GM21619 (cell line): ENCODE results near the gene CCDC51.
A peak's percentile ranks its signal among the peaks of the same experiment; 100 is the strongest.
"Not testable (repeated sequence)": the region's sequence is repeated elsewhere in the genome, so short reads cannot be mapped to it uniquely, and the experiment has no call there.

Experiments used
- ATAC-seq: cut with Tn5 transposase; IDR thresholded peaks from one replicate; pipeline ENCODE4 v1.9.1; 2021; ENCODE audit not compliant: unreplicated experiment

The CCDC51 gene

DNA sequence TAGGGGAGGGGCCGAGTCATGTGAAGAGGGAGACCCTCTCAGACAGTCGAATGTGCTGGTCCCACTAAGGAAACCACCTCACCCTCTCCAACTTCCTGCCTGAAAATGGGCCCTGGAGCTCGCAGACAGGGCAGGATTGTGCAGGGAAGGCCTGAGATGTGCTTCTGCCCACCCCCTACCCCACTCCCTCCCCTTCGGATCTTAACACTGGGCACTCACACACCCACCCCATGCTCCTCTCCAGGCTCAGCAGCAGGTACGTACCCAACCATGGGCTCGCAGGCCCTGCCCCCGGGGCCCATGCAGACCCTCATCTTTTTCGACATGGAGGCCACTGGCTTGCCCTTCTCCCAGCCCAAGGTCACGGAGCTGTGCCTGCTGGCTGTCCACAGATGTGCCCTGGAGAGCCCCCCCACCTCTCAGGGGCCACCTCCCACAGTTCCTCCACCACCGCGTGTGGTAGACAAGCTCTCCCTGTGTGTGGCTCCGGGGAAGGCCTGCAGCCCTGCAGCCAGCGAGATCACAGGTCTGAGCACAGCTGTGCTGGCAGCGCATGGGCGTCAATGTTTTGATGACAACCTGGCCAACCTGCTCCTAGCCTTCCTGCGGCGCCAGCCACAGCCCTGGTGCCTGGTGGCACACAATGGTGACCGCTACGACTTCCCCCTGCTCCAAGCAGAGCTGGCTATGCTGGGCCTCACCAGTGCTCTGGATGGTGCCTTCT lies 26.6 kb upstream of the CCDC51 start:
- peak; percentile 7 for ATAC-seq

DNA sequence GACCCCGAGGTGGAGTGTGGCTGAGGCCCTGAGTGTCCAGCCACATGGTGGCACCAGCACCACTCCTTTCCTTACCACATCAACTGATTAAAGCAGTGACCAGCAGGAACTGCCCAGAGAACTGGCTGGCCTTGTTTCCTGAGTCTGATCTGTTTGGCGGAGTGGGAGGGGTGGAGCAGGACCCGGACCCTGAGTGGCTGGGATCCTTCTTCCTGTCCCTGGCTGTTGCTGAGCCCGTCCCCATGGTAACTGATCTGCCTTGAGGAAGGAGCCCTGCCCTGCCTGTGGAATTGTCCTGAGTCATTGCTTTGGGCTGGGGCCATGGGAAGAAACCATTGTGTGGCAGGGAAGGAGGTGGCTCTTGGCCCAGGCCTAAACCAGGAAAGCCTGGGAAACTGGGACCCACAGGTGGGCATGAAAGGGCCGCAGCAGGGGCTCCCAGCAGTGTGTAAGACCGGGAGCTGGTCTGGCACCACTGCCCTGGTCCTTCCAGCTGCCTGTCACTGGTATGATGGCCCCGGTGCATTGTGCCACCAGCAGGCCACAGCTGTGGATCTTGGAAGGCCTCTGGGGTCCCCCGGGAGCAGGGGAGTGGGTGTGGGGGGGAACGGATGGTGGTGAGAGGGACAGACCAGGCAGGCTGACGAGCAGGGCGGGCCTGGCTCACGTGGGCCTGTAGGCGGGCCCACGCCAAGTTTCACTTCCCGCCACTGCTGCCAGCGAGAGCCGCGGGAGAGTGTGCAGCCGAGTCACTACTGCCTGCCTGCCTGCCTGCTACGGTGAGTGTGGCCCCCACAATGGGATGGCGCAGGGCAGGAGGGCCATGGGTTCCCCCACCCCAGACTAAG lies 25.8 kb upstream of the CCDC51 start:
- peak; percentile 75 for ATAC-seq

DNA sequence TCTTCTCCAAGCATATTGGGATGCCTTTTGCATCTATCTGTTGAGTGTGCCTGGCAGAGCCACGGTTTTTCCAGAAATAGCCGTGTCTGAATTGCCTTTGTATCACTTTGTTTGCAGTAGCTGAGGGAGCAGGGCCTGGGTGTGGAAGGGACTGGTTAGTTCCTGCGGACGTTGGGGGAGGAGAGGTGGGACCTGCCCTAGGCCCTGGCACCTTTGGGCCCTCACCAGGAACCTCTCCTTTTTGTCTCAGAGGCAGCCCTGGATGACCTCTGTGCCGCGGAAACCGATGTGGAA lies 25.3 kb upstream of the CCDC51 start:
- ATAC-seq, result no peak

DNA sequence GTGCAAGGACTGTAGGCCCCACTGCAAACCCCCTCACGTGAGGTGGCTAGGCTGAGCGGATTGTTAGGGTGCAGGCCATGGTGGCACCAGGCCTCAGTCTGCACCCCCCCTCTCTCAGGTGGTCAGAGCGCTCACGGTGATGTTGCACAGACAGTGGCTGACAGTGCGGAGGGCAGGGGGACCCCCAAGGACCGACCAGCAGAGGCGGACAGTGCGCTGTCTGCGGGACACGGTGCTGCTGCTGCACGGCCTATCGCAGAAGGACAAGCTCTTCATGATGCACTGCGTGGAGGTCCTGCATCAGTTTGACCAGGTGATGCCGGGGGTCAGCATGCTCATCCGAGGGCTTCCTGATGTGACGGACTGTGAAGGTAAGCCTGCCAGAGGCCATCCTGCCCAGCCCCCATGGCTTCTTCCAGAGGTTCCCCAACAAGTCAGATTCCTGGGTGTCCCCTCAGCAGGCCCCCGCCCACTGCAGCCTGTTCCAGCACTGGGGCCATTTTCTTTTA lies 24.8 kb upstream of the CCDC51 start:
- ATAC-seq, result no peak

DNA sequence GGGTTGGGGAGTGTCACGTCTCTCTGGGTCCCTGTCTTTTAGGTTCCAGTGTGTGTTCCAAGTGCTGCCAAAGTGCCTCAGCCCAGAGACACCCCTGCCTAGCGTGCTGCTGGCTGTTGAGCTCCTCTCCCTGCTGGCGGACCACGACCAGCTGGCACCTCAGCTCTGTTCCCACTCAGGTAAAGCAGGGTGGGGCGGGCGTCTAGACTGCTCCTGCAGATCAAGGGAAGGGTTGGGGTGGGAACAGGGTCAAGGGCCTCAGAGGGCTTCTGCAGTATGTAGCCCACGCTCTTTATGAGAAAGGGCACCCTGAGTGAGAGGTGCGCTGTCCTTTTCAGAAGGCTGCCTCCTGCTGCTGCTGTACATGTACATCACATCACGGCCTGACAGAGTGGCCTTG lies 23.8 kb upstream of the CCDC51 start:
- ATAC-seq, result no peak

DNA sequence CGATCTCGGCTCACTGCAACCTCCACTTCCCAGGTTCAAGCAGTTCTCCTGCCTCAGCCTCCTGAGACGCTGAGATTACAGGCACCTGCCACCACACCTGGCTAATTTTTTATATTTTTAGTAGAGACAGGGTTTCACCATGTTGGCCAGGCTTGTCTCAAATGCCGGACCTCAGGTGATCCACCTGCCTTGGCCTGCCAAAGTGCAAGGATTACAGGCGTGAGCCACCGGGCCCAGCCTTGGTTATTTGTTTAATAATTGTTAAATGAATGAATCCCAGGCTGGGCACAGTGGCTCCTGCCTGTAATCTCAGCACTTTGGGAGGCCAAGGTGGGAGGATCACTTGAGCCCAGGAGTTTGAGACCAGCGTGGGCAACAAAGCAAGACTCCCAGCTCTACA lies 21.8 kb upstream of the CCDC51 start:
- ATAC-seq, result not testable (repeated sequence)

DNA sequence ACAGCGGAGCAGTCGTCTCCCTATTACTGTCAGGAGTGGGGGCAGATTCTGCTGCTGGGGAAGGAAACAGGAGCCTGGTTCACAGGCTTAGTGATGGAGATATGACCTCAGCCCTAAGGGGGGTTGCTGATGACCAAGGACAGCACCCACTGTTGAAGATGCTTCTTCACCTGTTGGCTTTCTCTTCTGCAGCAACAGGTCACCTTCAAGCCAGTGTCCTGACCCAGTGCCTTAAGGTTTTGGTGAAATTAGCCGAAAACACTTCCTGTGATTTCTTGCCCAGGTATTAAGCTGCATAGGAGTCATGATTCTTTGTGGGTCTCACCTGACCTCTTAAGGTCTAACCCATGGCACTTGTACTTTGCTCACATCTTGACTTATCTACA lies 20.6 kb upstream of the CCDC51 start:
- no peak for ATAC-seq

DNA sequence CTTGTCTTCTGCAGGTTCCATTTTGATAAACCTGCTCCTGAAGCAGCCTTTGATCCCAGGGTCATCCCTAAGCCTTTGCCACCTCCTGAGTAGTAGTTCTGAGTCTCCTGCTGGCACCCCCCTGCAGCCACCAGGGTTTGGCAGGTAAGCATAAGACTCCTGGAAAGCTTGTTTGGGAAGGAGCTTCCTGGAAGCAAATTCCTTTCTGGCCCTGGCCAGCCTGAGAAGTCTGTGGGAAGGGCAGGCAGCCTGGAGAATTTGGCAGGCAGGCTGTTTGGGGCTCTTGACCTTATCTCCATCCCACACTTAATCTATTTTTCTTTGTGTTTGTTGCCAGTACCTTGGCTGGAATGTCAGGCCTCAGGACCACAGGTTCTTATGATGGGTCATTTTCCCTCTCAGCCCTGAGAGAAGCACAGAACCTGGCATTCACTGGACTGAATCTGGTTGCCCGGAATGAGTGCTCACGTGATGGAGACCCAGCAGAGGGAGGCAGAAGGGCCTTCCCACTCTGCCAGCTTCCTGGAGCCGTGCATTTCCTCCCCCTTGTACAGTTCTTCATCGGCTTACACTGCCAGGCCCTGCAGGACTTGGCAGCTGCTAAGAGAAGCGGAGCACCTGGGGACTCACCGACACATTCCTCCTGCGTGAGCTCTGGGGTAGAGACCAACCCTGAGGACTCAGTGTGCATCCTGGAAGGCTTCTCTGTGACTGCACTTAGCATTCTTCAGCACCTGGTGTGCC lies 20.0 kb upstream of the CCDC51 start:
- no peak for ATAC-seq

DNA sequence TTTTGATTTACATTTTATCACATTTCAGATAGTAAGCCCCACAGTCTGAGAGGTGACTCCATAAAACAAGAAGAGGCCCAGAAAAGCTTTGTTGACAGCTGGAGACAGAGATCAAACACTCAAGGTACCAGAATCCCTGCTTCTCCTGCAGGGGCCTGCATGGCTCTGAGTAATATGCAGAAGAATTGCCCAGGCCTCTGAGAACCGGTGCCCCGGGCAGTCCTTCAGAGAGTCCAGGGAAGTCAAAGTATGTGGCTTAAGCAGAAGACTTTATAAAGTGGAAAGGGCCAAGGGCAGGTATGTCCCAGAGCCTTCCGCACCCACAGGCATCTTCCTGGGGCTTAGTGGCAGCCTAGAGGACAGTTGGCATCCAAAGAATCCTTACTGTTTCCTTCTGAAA lies 19.4 kb upstream of the CCDC51 start:
- ATAC-seq, result no peak

DNA sequence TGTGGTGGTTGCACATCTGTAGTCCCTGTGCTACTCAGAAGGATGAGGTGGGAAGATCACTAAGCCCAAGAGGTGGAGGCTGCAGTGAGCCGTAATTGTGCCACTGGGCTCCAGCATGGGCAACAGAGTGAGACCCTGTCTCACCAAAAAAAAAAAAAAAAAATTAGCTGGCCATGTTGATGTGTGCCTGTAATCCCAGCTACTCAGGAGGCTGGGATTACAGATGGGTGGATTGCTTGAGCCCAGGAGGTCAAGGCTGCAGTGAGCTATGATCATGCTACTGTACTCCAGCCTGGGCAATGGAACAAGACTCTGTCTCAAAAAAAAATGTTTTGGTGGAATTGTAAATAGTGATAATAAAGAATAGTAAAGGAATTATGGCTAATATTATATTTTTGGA lies 16.5 kb upstream of the CCDC51 start:
- ATAC-seq, result no peak

DNA sequence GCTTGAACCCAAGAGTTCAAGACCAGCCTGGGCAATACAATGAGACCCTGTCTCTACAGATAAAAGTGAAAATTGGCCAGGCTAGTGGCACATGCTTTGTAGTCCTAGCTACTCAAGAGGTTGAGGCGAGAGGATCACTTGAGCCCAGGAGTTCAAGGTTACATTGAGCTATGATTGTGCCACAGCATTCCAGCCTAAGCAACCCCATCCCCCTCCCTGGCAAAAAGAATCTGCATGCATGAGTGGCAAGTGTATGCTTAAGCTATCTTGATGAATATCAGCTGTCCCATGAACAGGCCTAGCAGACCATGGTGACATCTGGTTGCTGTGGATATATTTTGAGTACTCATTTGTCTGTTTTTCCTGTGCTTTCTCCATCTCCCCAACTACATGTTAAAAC lies 11.4 kb upstream of the CCDC51 start:
- no peak for ATAC-seq

DNA sequence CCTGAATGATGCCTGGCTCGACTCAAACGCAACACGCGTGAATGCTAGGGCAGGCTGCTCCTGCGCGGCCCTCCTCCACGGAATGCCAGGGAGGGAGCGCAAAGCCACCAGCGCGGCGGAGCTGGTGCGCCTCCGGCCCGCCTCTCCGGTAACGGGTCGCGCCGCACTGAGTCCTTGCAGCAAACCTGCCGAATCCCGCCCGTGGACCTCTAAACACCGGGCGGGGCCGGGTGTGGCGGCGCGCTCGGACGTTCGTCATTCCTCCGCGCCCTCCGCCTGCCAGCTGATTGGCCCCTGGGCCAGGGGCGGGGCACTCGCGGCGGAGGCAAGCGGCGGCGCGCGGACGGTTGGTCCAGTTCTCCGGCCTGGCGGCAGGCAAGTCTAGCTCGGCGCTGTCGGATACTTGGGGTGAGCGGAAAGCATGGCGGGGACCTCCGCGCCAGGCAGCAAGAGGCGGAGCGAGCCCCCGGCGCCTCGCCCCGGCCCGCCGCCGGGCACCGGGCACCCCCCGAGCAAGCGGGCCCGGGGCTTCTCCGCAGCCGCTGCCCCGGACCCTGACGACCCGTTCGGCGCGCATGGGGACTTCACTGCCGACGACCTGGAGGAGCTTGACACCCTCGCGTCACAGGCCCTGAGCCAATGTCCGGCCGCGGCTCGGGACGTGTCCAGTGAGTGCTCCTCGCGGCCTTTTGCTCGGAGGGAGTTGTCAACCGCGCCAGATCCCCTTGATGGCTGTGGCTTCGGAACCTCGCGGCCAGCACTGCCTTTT lies 6.7 kb upstream of the CCDC51 start, which contains the start of gene ATRIP:
Gene ATRIP, plus strand, starts transcription at position 313 of the 769 bp plus-strand sequence. Its CDS starts 109 bp downstream, at position 422.
- ATAC-seq, result peak; percentile 77

DNA sequence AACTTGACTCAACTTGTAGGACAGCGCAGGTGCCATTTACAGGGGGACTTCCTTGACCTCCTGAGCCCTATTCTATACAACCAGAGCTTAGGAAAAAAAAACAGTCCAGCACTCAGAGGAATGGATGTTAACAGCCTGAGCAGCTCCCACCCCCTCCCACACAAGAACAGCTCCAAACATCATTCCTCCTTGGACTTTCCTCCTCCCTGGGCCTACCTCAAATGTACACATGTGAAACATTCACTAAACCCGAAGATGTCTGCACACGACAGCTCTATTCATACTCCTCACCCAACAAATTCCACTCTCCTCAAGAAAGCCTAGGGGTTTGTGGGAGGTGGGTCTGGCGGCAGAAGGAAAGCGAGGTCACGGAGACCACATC lies 6.1 kb upstream of the CCDC51 start:
- no peak for ATAC-seq

DNA sequence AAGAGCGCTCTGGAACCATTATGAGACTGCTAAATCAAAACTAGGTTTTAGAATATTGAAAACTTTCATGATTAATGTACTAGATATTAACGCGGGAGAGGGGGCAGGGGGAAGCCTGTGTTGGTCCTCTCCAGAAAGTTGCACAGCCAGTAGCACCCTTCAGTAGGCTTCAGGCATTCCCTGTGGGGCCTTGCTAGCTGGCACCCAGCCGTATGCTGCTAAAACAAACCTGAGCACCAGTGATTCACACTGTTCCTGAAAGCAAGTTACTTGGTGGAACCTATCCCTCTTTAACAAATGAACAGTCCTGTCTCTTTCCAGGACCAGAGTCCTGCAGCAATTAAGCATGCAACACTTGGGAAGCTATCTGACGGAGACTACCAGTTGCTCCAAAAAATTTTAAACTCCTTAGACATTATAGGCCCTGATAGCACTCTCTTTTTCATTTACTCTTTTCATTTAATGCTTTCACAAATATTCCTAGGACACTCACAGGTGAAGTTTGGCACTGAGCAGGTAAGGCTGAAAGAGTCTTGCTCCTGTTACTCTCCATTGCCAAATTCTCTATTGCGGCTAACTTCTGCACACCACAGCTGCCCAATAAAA lies 5.5 kb upstream of the CCDC51 start:
- no peak for ATAC-seq

DNA sequence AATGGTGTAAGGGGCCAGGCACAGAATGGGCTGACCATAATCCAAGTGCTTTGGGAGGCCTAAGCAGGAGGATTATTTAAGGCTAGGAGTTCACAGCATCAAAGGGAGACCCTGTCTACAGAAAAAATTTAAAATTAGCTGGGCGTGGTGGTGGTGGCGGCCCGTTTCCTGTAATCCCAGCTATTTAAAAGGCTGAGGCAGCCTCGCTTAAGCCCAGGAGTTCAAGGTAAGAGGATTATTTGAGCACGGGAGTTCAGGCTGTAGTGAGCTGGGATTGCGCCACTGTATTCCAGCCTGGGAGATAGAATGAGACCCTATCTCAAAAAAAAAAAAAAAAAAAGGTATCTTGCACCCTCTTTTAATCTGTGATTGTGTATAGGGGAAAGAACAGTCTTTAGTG lies 2.0 kb upstream of the CCDC51 start:
- ATAC-seq, result no peak

DNA sequence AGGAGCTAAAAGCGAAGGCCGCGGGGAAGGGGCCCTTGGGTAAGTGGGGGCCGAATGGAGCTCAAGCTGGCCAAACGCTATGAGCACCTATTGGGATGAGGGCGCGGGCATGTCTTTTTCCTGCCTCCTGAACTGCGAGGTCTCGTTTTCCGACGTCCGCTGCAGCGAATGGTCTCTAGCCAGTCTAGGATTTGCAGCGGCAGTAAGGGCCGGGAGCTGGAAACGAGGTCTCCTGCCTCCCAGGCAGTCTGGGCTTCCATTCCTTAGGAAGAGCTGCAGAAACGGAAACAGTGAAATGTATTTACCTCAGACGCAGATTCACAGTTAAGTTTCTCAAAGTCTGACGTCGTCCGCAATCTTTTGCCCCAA lies 655 bp upstream of the CCDC51 start:
- no peak for ATAC-seq

DNA sequence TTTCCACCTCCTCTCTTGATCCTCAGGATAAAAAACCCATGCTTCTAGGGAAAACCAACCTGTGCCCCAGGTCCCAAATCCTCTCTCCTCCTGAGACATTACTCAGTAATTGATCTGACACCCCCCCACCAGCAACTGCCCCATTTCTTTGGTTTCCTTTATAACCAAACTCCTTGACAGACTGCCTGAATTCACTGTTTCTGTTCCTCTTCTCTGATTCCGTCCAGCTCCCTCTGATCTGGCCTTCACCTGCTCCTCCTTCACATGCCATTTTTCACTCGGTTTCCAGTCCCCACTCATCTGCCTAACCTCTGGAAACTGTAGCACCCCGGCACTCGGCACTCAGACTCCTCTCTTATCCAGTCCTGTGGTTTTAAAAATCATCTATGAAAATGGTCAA lies 2.1 kb downstream of the CCDC51 start:
- ATAC-seq, result no peak

DNA sequence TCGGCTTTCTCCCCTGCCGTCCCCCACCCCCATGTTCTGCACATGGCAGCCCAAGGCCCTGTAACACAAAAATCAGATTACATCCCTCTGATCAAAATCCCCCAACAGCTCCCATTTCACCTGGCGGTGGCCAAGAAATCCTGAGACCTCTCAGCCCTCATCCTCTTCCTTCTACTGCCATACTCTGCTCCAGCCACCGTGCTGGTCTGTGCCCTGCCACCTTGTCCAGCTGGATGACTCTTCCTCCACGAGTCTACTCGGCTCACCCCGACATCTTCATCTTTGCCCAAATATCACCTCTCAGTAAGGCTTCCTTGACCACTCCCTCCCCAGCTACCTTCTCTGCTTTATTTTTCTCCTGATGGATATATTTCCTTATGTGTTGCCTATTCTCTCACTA lies 3.1 kb downstream of the CCDC51 start:
- ATAC-seq, result no peak

DNA sequence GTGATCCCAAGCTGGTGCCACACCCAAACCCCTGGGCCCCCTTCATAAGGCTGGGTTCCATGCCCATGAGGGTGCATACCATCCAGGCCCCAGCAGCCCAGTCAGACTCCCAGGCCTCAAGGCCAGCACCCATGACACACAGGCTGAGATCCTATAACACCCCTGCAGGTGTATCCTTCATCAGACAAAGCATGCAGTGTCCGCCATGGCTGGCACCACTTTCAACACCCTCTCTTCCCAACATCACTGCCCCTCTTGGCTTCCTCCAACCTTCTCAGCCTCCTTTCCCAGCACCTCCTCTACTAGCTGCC lies 3.5 kb downstream of the CCDC51 start:
- ATAC-seq, result no peak

DNA sequence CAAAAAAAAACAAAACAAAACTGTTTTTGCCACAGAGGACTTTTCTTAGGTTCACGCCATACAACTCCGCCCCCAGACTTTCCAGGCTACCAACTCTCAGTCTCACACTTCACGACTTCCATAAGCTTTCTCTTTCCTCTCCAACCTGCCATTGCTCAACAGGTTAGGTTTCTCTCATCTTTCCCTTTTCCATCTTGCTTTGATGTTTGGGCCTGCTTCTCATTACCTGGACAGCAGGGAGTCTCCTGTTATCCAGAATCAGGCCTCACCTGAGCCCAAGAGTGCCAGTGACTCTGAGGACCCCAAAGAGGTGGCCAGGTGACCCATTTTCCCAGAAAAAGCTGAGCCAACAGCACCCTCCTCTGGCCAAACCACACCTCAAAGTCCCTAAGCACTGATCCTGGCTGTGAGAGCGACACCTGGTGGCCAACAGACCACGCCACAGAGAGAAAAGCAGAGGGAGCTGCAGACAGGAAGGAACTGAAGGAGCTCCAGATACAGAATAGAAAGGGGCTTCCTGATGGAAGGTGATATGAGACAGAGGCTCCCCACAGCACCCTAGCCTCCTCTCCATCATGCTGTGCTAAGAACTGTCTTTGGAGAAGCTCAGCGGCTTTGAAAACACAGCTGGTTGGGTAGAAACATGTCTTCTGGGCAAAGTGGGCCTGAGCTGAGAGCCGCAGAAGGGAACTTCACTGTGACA lies 4.0 kb downstream of the CCDC51 start:
- no peak for ATAC-seq
